ENCODE measurements around the gene GOLGA8A.
"Not testable (repeated sequence)": the region's sequence is repeated elsewhere in the genome, so short reads cannot be mapped to it uniquely, and the experiment has no call there.

The GOLGA8A gene

DNA sequence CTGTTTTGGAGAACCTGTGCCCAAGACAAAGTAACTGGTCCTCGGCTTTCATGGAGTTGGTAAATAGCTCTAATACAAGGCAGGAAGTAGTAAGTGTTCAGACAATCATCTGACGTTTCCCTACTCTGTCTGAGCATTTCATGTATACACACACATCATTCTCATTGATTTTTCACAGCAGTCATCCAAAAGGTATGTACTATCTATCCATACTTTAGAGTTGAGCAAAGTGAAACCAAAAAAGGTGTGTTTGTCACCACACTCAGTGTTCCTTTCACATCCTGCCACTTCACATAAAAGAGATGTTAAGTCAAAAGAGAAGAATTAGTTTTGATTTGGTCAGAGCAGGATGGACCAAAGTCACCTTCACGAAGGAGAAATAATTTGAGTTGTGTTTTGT lies 33.7 kb downstream of the GOLGA8A start:
- not testable (repeated sequence) for DNase-seq

DNA sequence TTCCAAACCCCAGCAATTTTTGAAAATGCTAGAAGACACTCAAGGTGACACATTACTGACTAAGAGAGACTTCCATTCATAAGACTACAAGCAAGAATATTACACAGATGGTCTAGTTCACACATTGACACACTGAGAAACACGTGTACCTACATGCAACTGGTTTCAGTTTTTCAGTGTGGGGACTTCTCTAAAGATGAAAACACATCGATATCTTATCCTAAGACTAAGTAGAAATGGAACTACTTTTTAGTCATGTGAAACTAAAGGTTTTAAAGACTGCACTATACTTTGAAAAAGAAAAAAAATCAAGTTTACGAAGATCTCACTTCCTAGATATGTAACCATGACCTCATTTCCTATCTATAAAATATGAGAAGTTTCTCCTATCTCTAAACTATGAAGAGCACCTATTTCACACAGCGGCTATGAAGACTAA lies 34.4 kb downstream of the GOLGA8A start:
- not testable (repeated sequence) for DNase-seq

GRCh38 chr15:34397637-34398259 lies 39.9 kb downstream of the GOLGA8A start:
- not testable (repeated sequence) for DNase-seq

DNA sequence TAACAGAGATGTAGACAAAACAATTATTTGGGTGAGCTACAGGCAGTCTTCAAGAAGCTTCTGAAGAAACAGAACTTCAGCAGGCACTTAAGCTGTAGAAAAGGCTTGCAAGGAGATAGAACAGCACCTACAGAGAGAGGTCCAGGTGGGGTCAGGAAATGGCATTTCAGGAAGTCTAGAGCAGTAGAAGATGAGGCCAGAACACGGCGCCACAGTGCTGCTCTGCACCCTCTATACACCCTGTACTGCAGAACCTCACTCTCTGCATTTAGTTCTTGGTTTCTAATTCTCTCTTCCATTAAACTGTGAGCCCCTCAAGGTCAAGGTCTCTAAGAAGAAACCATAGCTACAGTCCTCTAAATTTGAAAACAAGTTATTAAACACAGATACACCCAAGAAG lies 44.6 kb downstream of the GOLGA8A start:
- not testable (repeated sequence) for DNase-seq

DNA sequence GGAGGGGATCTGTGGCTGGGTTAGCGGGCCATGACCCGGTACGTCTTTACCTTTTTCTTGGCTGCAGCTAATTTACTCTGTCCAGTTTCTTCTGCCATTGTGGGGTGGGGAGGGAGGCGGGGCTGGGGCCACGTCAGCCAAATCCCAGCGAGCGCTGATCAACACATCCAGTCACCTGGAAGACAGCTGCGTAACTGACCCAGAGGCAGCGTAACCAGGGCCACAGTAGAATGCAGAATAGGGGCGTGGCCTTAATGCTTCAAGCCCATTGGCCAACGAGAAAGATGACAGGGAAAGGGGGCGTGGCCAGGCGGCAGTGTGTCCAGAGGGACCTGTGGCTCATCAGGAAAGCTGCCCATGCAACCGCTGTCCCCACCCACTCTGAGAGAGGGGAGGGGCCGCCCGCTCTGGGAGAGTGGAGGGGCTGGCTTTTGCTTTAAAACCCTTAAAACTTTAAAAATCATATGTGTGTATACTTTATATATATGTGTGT lies 48.0 kb downstream of the GOLGA8A start:
- DNase-seq = not testable (repeated sequence)

Data from NCI-H1694 treated with DMSO at 0.1 percent for 48 hours (cell line).